GM21717 (cell line): ENCODE measurements around the gene ITPK1.

ENCODE experiments used
- ATAC-seq: cut with Tn5 transposase; IDR thresholded peaks from one replicate; pipeline ENCODE4 v1.9.1; 2021; ENCODE audit warnings: mild to moderate bottlenecking, moderate library complexity; ENCODE audit not compliant: unreplicated experiment

Gene ITPK1

DNA sequence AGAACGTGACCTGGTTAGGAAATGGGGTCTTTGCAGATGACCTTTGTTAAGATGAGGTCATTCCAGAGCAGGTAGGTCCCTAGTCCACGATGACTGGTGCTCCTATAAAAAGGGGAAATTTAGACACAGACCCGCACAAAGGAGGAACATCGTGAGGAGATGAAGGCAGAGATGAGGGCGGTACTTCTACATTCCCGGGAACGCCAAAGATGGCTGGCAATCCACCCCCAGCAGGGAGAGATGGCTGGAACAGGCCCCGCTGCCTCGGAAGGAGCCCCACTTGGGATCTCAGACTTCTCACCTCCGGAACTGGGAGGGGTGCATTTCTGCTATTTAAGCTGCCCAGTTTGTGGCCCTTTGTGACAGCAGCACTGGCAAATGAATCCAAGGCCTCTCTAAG lies 85.0 kb downstream of the ITPK1 start:
- ATAC-seq, result no peak

- no peak for ATAC-seq
Observed at GRCh38 chr14:93029911-93030508, 85.7 kb downstream of the ITPK1 start.

GRCh38 chr14:93029417-93029816 lies 86.3 kb downstream of the ITPK1 start:
- no peak for ATAC-seq

DNA sequence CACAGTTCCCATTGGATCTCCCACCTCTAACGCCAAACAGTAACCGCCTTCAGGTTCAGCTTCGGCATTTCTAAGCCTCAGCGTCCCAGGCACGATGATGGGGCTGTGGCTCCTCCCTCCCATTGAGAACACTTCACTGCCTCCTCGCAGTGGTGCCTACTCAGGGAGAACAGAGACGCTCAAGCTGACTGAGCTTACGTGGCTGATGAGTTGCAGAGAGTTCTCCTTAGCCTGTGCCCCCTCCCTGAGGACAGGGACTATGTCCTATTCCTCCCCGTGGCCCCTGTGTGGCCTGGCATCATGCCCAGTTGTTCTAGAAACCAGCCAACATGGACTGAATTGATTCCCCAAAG lies 87.0 kb downstream of the ITPK1 start:
- ATAC-seq, result no peak

DNA sequence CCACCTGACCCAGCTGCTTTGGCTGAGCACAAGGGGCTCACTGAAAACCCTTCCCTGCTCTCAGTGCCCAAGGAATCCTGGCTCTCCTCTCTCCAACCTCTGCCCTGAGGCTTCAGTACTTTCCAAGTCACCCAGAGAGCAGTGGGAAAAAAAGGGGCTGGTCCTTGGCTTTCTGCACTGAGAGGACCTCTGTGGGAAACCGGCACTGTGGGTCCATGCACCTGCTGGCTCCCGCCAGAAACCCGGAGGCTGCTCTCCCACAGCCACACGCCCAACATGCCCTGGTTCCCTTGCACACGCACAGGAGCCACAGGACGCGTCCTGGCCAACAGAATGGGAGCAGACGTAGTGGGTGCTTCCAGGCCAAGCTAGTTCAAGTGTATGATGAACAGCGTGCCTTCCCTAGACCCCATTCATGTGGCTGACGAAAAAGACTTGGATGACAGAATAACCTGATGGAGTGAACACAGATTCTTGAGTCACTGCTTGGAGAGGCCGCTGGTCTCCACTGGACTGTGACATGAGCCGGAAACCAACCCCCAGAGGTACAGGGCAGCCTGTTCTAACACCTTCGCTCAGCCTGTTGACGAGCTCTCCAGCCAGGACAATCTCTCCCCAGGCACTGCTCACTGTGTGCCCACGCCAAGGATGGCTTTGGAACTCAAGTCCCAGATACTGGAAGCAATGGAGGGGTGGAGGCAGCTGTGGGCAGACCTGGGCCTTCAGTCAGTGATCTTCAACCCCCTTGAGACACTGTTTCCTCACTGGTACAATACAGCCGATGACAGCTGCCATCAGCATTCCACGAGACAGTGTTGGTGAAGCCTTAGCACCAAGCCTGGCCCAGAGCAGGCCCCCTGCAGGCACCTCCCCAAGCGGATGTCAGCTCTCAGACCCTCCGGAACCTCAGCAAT lies 87.7 kb downstream of the ITPK1 start:
- ATAC-seq, result no peak

- no peak for ATAC-seq
Observed at GRCh38 chr14:93026339-93026738, 89.4 kb downstream of the ITPK1 start.

DNA sequence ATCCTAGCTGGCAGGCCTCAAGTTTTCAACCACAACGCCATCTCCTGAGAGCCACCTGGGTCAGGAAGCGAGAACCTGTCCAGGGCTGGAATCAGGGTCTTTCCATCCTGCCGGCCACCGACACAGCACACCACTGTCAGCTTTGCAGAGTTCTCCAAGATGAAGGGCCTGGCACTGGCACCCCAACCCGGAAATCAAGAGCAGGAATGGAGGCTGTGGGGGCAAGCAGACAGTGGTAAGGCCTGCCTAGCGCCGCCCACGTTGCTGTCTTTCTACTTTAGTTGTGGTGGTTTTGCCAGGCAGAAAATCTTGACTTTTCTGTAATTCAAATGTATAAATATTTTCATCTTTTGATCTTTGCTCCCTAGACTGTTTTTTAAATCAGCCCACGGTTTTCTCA lies 90.7 kb downstream of the ITPK1 start:
- no peak for ATAC-seq

- ATAC-seq, result no peak
Observed at GRCh38 chr14:93024493-93024892, 91.2 kb downstream of the ITPK1 start.

- no peak for ATAC-seq
Observed at GRCh38 chr14:93023802-93024434, 91.8 kb downstream of the ITPK1 start.

- no peak for ATAC-seq
Observed at GRCh38 chr14:93023039-93023438, 92.7 kb downstream of the ITPK1 start.

GRCh38 chr14:93019970-93020369 lies 95.8 kb downstream of the ITPK1 start:
- no peak for ATAC-seq

- ATAC-seq, result no peak
Observed at GRCh38 chr14:93019367-93019843, 96.3 kb downstream of the ITPK1 start.

- ATAC-seq, result no peak
Observed at GRCh38 chr14:93018366-93018765, 97.4 kb downstream of the ITPK1 start.

- ATAC-seq, result no peak
Observed at GRCh38 chr14:93017898-93018297, 97.8 kb downstream of the ITPK1 start.

- no peak for ATAC-seq
Observed at GRCh38 chr14:93017301-93017797, 98.4 kb downstream of the ITPK1 start.

DNA sequence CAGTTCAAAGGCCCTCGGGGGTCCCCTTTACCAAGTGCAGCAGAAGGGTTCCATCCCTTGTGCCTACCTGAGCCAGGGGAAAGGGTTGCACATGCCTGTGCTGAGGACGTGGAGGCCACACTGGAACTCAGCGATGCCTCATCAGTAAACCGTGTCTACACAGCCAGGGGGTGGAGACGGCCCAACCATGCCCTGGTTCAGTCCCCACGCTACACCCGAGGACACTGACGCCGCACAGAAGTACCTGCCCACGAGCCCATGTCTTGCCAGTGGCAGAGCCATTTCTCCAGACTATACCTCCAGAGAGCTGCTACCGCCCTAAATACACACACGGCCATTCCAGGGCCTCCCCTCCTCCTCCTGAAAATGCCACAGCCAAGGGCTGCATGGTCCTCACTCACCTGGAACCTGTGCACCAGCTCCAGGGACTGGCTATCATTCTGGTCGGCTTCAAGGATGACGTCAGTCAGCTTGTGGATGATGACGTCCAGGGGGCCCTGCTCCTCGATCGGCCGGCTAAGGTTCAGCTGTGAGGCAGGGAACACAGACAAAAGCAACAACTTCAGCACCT lies 99.4 kb downstream of the ITPK1 start:
- ATAC-seq, result no peak

DNA sequence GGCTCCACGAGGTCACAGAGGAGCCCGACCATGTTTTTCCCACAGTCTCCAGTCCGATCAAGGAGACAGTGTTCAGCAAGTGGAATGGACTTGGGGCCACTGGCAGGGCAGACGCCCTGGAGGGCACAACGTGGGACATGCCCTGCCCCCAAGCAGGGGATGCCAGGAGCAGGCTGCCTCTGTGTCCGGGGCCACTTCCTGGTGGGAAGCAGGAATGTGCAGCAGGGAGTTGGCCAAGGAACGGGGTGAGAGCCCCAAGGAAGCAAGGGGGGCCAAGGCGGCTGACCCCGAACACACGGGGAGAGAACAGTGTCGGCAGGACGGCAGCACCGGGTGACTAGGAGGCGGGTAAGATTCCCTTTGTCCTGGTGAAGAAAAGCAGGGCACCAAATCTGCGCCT lies 100.2 kb downstream of the ITPK1 start:
- no peak for ATAC-seq

DNA sequence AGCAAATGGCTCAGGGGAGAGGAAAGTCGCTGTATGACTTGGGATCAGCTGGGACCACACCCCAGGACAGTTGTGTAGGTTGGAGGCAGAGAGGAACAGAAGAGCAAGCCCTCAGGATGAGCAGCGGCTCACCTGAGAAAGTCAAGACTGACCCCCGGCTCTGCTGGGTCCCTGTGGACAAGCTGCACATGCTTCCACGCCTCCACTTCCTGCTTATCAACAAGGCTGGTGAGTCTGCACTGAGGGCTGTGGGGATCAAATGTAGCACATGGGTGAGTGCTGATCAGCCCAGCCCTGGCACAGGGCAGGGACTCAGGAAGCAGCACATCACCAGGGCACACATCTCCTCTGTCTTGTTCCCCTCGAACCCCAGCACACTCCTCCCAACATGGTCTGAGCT lies 100.7 kb downstream of the ITPK1 start:
- ATAC-seq, result no peak

- ATAC-seq, result no peak
Observed at GRCh38 chr14:93014058-93015023, 101.4 kb downstream of the ITPK1 start.
